Measurements from ENCODE around the gene LYST.

DNA sequence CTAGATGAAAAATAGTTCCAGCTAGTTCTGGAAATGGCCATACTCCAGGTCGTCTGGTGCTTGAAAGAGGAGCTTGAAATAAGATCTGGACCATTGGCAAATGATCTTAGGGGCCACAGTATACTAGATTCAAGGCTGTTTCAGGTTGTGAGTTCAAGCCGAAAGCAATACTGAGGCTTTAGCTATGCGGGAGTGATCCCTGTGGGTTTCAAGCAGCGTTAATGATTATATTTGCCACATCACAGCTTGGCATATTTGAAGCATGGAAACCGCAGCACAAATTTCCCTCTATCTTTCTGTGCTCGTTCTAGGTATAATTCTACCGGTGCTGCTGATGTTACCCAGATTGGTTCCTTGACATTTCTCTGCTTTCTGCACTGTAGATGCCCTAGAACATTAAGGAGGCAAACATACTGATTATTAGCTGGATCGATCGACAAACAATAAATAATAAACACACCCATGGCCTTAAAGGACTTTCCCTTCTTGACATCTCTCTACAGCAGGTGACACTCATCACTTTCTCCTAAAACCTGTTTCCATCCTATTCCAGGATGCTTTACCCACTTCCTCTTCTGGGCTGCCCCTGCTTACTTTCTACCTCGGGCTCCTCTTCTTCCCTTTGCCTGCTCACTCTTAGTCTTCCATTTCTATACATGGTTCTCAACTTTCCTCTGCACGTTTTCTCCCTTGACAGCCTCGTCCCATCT, 40.6 kb upstream of the LYST start:
- TF ChIP-seq, protein P1, sequence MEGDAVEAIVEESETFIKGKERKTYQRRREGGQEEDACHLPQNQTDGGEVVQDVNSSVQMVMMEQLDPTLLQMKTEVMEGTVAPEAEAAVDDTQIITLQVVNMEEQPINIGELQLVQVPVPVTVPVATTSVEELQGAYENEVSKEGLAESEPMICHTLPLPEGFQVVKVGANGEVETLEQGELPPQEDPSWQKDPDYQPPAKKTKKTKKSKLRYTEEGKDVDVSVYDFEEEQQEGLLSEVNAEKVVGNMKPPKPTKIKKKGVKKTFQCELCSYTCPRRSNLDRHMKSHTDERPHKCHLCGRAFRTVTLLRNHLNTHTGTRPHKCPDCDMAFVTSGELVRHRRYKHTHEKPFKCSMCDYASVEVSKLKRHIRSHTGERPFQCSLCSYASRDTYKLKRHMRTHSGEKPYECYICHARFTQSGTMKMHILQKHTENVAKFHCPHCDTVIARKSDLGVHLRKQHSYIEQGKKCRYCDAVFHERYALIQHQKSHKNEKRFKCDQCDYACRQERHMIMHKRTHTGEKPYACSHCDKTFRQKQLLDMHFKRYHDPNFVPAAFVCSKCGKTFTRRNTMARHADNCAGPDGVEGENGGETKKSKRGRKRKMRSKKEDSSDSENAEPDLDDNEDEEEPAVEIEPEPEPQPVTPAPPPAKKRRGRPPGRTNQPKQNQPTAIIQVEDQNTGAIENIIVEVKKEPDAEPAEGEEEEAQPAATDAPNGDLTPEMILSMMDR (IDR thresholded peaks at IDR 0.05): no peak
- no peak for TF ChIP-seq POLR2A (IDR thresholded peaks at IDR 0.05)
- no peak for TF ChIP-seq EP300 (IDR thresholded peaks at IDR 0.05)
- no peak for TF ChIP-seq POLR2AphosphoS5 (IDR thresholded peaks at IDR 0.05)

Measured in stomach (tissue), 4 donors.